Ectodermal cell (in vitro differentiated cells): ENCODE data around the gene PEMT.

Experiments
- H3K27ac ChIP-seq: 2 replicates; pipeline ENCODE4 v1.7.0; 2013; ENCODE audit warnings: mild to moderate bottlenecking, low read depth, low read length; ENCODE audit not compliant: insufficient read depth, poor library complexity, severe bottlenecking
- H3K27me3 ChIP-seq: 2 replicates; pipeline ENCODE4 v1.7.0; 2013; ENCODE audit warnings: mild to moderate bottlenecking, low read length; ENCODE audit not compliant: insufficient read depth, control insufficient read depth, poor library complexity, severe bottlenecking
- H3K36me3 ChIP-seq: one replicate; pipeline ENCODE4 v1.7.0; 2013; ENCODE audit warnings: low read length; ENCODE audit not compliant: control insufficient read depth, insufficient read depth
- H3K4me1 ChIP-seq: one replicate; pipeline ENCODE4 v1.7.0; 2013; ENCODE audit warnings: low read length; ENCODE audit not compliant: control insufficient read depth, insufficient read depth
- H3K4me3 ChIP-seq: 2 replicates; pipeline ENCODE4 v1.7.0; 2013; ENCODE audit warnings: low read depth, low read length, control low read depth; ENCODE audit not compliant: insufficient read depth
- H3K9me3 ChIP-seq: 2 replicates; pipeline ENCODE4 v1.7.0; 2013; ENCODE audit warnings: mild to moderate bottlenecking, low read length, moderate library complexity; ENCODE audit not compliant: control insufficient read depth
- WGBS, 2 experiments: methylation state at CpG; one replicate each; pipeline ENCODE4 v1.1.7; 2013; ENCODE audit warnings: missing lambda C conversion rate in 2 of 2; 5-methylcytosine and 5-hydroxymethylcytosine counted together

Gene PEMT

GRCh38 chr17:17523731-17524490, 67.6 kb downstream of the PEMT start:
- Histone ChIP-seq H3K27ac (no peak overlapping the region), H3K36me3 (no peaks in the 10 kb centered on the region), H3K27me3 (no peaks in the 10 kb centered on the region), H3K9me3 (no peaks in the 10 kb centered on the region), H3K4me1 (peaks cover 18% of the 10 kb centered on the region), H3K4me3 (no peak overlapping the region)
- 90 to 91% methylated on average over 19 of the region's 19 CpGs for WGBS, 2 experiments

- WGBS, 2 experiments = 57 to 58% methylated on average over 14 of the region's 14 CpGs
- Histone ChIP-seq H3K4me3 (no peak overlapping the region), H3K27me3 (no peaks in the 10 kb centered on the region), H3K36me3 (no peaks in the 10 kb centered on the region), H3K4me1 (peaks cover 18% of the 10 kb centered on the region), H3K27ac (peak overlapping the region; percentile 50), H3K9me3 (no peaks in the 10 kb centered on the region)
Measured at GRCh38 chr17:17523001-17523730, 68.3 kb downstream of the PEMT start.

DNA sequence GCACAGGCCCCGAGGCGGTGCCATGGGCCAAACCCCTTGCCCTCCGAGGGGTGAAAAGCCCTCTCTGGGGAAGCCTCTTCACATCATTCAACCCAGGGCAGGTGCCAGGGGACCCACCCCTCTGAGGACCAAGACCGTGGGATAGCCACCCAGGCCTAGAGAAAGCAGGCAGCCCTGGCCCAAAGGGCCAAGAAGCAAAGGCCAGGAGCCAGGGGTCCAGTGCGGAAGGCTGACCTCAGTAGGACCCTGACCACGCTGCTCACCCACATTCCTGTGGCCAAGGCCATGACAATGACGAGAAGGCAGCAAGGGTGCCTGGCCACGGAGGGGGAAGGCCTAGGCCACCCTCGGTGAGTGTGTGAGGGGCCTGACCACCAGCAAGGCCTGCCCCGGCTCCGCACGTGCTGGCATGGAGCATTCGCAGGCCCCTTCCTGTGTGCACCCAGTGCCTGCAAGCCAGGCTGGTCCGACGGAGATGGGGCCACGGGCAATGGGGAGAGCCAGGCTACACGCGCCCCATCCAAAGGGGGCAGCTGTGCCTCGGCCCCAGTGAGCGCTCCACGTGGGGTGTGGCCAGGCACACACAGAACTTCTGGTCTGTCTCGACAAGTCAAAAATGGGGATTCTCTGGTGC, 70.8 kb downstream of the PEMT start:
- 91 to 92% methylated on average over 22 of the region's 22 CpGs for WGBS, 2 experiments
- H3K4me3 ChIP-seq = no peak overlapping the region
- H3K27me3 ChIP-seq = no peaks in the 10 kb centered on the region
- peaks cover 21% of the 10 kb centered on the region for H3K4me1 ChIP-seq
- H3K9me3 ChIP-seq = no peaks in the 10 kb centered on the region
- no peak overlapping the region for H3K27ac ChIP-seq
- H3K36me3 ChIP-seq = no peaks in the 10 kb centered on the region

- WGBS, 2 experiments = 93 to 95% methylated on average over 10 of the region's 10 CpGs
- H3K4me3 ChIP-seq = no peak overlapping the region
- H3K36me3 ChIP-seq = no peaks in the 10 kb centered on the region
- no peaks in the 10 kb centered on the region for H3K9me3 ChIP-seq
- H3K4me1 ChIP-seq = peaks cover 29% of the 10 kb centered on the region
- no peaks in the 10 kb centered on the region for H3K27me3 ChIP-seq
- no peak overlapping the region for H3K27ac ChIP-seq
Measured at GRCh38 chr17:17519886-17520285, 71.6 kb downstream of the PEMT start.

- no peaks in the 10 kb centered on the region for H3K27me3 ChIP-seq
- 95 to 96% methylated on average over 5 of the region's 5 CpGs for WGBS, 2 experiments
- peaks cover 33% of the 10 kb centered on the region for H3K4me1 ChIP-seq
- H3K4me3 ChIP-seq = no peak overlapping the region
- H3K9me3 ChIP-seq = no peaks in the 10 kb centered on the region
- H3K36me3 ChIP-seq = no peaks in the 10 kb centered on the region
- no peak overlapping the region for H3K27ac ChIP-seq
Measured at GRCh38 chr17:17518951-17519350, 72.6 kb downstream of the PEMT start.

DNA sequence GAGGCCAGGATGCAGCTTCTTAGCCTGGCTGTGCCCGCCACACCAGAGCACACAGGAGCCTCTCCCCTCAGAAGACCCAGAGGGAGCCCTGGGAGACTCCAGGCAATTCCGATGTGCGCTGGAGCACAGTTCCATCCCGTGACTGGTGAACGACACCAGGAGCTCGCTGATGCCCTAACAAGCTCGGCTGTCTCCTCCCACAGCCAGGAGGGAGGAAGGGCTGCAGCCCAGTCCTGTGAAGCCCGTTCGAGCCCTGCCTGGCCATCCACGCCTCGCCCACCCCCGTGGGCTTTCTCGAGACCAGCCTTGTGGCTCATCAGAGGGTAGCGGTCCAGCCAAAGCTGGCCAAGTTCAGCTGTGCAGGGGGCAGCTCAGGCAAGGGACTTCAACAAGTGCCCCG, 73.5 kb downstream of the PEMT start:
- Histone ChIP-seq H3K4me3 (no peak overlapping the region), H3K27me3 (no peaks in the 10 kb centered on the region), H3K27ac (no peak overlapping the region), H3K9me3 (no peaks in the 10 kb centered on the region), H3K36me3 (no peaks in the 10 kb centered on the region), H3K4me1 (peaks cover 27% of the 10 kb centered on the region)
- 82% methylated on average over 15 of the region's 15 CpGs for WGBS, 2 experiments

DNA sequence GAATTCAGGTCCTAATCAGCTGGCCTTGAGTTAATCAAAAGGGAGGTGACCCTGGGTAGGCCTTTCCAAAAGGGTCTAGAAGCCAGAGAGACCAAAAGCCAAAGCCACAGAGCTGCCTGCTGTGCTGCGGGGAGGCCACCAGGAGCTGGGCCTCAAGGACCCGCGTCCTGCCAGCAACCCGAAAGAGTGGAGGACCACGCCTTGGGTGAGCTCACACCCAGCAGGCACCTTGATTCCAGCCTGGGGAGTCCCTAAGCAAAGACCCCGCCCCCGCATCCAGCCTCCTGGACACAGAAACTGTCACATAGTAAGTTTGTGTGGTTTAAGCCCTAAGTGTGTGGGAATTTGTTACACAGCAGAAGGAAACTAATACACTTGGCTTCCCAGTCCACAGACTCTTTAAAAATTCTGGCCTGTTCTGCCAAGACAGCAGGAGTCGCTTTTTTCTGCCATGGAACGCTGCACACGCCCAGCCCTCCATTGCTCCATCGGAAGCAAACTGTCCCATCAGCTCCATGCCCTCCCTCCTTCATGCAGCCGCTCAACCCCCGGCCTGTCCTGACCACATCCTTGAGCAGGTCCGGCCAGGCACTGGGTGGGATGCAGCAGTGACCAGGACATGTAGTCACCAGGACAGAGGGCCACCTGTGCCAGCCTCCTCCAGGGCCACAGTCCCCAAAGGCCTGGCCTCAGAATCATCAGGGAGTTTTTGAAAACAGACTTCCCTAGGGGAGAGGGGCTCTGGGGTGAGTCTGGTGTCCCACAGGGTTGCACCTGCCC, 74.4 kb downstream of the PEMT start:
- no peaks in the 10 kb centered on the region for H3K27me3 ChIP-seq
- 85 to 88% methylated on average over 14 of the region's 14 CpGs for WGBS, 2 experiments
- no peak overlapping the region for H3K27ac ChIP-seq
- H3K4me3 ChIP-seq = no peak overlapping the region
- no peaks in the 10 kb centered on the region for H3K36me3 ChIP-seq
- peaks cover 18% of the 10 kb centered on the region for H3K4me1 ChIP-seq
- no peaks in the 10 kb centered on the region for H3K9me3 ChIP-seq

- 89 to 90% methylated on average over 21 of the region's 21 CpGs for WGBS, 2 experiments
- H3K36me3 ChIP-seq = no peaks in the 10 kb centered on the region
- no peak overlapping the region for H3K4me3 ChIP-seq
- H3K9me3 ChIP-seq = no peaks in the 10 kb centered on the region
- peaks cover 15% of the 10 kb centered on the region for H3K4me1 ChIP-seq
- H3K27me3 ChIP-seq = no peaks in the 10 kb centered on the region
- H3K27ac ChIP-seq = no peak overlapping the region
Measured at GRCh38 chr17:17515934-17516930, 75.3 kb downstream of the PEMT start.
